K562 (cell line): ENCODE results near the gene ZNF138. TPM values are rescaled to one million over a fixed set of nuclear protein-coding genes. Genes with fewer than 3 reads are reported as not detected.

ENCODE experiments used
- BMI1 ChIP-seq: fragments of 150-350 bp; IDR thresholded peaks from 2 replicates; pipeline ENCODE4 v1.6.1; 2014; ENCODE audit warnings: low read length
- CSDE1 ChIP-seq, 2 experiments: fragments of 450-650 bp; IDR thresholded peaks; 2 replicates each; pipeline ENCODE4 v1.6.1; 2016; ENCODE audit warnings: mild to moderate bottlenecking in 1 of 2
- ILF3 ChIP-seq: fragments of 450-650 bp; IDR thresholded peaks from 2 replicates; pipeline ENCODE4 v1.6.1; 2018; ENCODE audit warnings: antibody characterized with exemption, mild to moderate bottlenecking, moderate library complexity, borderline replicate concordance
- MAFG ChIP-seq: fragments of 450-650 bp; conservative IDR thresholded peaks from 2 replicates; pipeline ENCODE4 v1.6.1; 2016; ENCODE audit warnings: missing genetic modification characterization, missing compliant biosample characterization
- MTA3 ChIP-seq: fragments of 450-650 bp; formaldehyde crosslinking; IDR thresholded peaks from 2 replicates; pipeline ENCODE4 v1.6.1; 2017; ENCODE audit warnings: mild to moderate bottlenecking, borderline replicate concordance
- PURB ChIP-seq: sonication (generic); formaldehyde crosslinking; IDR thresholded peaks from 2 replicates; pipeline ENCODE4 v1.9.0; 2021; ENCODE audit warnings: low read depth, mild to moderate bottlenecking, missing genetic modification reagents
- RUNX1 ChIP-seq: sonication (generic); IDR thresholded peaks from 2 replicates; pipeline ENCODE4 v1.6.1; 2016; ENCODE audit warnings: antibody characterized with exemption, low read depth
- SIN3A ChIP-seq, 2 experiments: fragments of 150-350 bp in 1 of 2; IDR thresholded peaks; 2 replicates each; pipeline ENCODE4 v1.6.1; 2011 to 2016; ENCODE audit warnings: borderline replicate concordance in 2 of 2, low read depth in 2 of 2, low read length in 2 of 2, mild to moderate bottlenecking in 2 of 2, moderate library complexity in 2 of 2; ENCODE audit not compliant: control insufficient read depth in 1 of 2
- SMARCA4 ChIP-seq: fragments of 450-650 bp; IDR thresholded peaks from 2 replicates; pipeline ENCODE4 v1.6.1; 2016
- STAT5B ChIP-seq: fragments of 250-450 bp; sonication (Bioruptor Pico); IDR thresholded peaks from 2 replicates; pipeline ENCODE4 v1.8.0; 2021; ENCODE audit warnings: mild to moderate bottlenecking, inconsistent platforms
- ZNF124 ChIP-seq: sonication (generic); formaldehyde crosslinking; IDR thresholded peaks from 2 replicates; pipeline ENCODE4 v1.8.1; 2022; ENCODE audit warnings: missing genetic modification reagents
- ZNF212 ChIP-seq: fragments of 450-650 bp; formaldehyde crosslinking; IDR thresholded peaks from 2 replicates; pipeline ENCODE4 v1.4.0; 2020; ENCODE audit warnings: mild to moderate bottlenecking
- ZNF232 ChIP-seq: sonication (generic); formaldehyde crosslinking; IDR thresholded peaks from 2 replicates; pipeline ENCODE4 v1.8.0; 2022; ENCODE audit warnings: mild to moderate bottlenecking, missing genetic modification reagents
- ZNF274 ChIP-seq: IDR thresholded peaks from 2 replicates; pipeline ENCODE4 v1.6.1; 2011; ENCODE audit warnings: low read depth, mild to moderate bottlenecking, low read length, moderate library complexity, borderline replicate concordance
- polyA plus RNA-seq, 8 experiments: library from polyadenylated mRNA; depleted of rRNA in 4 of 8; stranded (reverse) in 5 of 8; unstranded in 3 of 8; fragments of >200 nt; fragmentation: Nextera tagmentation in 2 of 8; fragmentation: Illumina TruSeq in 1 of 8; extraction: Ambion mirVana in 2 of 8; extraction: Trizol in 1 of 8; gene quantifications; 2 replicates each; pipeline versions ENCODE4 v1.2.1 to v1.2.3, GENCODE V29; 2011 to 2014; ENCODE audit warnings: inconsistent platforms in 1 of 8, missing spikeins in 1 of 8
- total RNA-seq, 7 experiments: library from RNA; depleted of rRNA in 6 of 7; stranded (reverse); fragments of >200 nt in 6 of 7; fragmentation: Illumina TruSeq in 2 of 7; extraction: Trizol in 2 of 7; gene quantifications; 2 replicates each; pipeline versions ENCODE4 v1.2.1 to v1.2.3, GENCODE V29; 2011 to 2021; ENCODE audit warnings: low replicate concordance in 1 of 7
- TF ChIP-seq, protein P1 (sequence below): sonication (generic); formaldehyde crosslinking; IDR thresholded peaks from 2 replicates; pipeline ENCODE4 v1.8.0; 2022; ENCODE audit warnings: missing genetic modification reagents, mild to moderate bottlenecking, borderline replicate concordance
- TF ChIP-seq, protein P2 (sequence below): IDR thresholded peaks from 3 replicates; pipeline ENCODE4 v1.6.1; 2011; ENCODE audit warnings: borderline replicate concordance, mild to moderate bottlenecking; ENCODE audit not compliant: insufficient read length, insufficient read depth
- TF ChIP-seq, protein P3 (sequence below): conservative IDR thresholded peaks from 2 replicates; pipeline ENCODE4 v1.6.1; 2011; ENCODE audit warnings: low read depth, mild to moderate bottlenecking, low read length; ENCODE audit not compliant: control insufficient read depth
- TF ChIP-seq, protein P4 (sequence below): fragments of 450-650 bp; IDR thresholded peaks from 2 replicates; pipeline ENCODE4 v1.6.1; 2016; ENCODE audit warnings: borderline replicate concordance

Gene ZNF138
- total and polyA plus RNA-seq, 9 of the 15 experiments (the other 6 are each of a cell fraction or from before 2014, with no cell fraction given), result 14.6 to 34.9 (median 22.6) TPM

DNA sequence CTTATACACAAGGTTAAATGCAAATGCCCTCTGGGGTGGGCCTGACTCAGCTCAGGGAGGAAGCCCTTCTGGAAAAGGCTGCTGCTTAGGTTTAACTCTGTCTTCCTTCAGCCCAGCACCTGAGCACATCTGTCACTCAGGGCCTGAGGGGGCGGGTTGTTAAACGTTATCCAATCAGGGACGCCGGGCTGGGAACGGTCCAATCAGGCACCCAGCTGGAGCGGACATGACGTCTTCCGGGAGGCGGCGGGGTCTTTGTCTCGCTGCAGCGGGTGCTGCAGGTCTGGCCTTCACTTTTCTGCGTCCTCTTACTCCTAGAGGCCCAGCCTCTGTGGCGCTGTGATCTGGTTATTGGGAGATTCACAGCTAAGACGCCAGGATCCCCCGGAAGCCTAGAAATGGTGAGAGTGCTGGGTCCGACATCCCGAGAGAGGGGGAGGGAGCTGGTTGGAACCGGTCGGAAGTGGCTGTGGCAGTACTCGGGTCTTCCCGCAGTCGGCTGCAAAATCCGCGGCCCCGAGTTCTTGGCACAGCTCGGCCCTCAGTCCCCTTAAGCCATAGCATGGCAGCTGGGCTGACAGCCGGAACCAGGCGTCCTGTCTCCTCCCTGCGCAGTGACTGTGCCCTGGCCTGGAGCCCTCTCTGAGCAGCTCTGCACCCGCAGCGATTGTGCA is at the start of gene ZNF138 (continued):
- TF ChIP-seq BMI1 (no peak), PURB (CRISPR knock-in tag) (no peak), MTA3 (peak; percentile 76), SMARCA4 (0 out of 2 replicates have a peak, but pooled peaks have one; percentile 9), ZNF232 (CRISPR knock-in tag) (no peak), CSDE1 (IDR thresholded peaks at IDR 0.05) (no peak), SIN3A (IDR thresholded peaks at IDR 0.05; ENCODE audit: borderline replicate concordance in 2 of 2, control insufficient read depth in 1 of 2, low read depth in 2 of 2, low read length in 2 of 2) (peak; percentile 53 to 82; a peak in 2 of 4 replicates), ZNF124 (CRISPR knock-in tag) (no peak), RUNX1 (no peak), ZNF274 (no peak), ILF3 (no peak), ZNF212 (CRISPR knock-in tag) (no peak), STAT5B (CRISPR knock-in tag) (no peak), MAFG (tag) (no peak)
- TF ChIP-seq, protein P1, sequence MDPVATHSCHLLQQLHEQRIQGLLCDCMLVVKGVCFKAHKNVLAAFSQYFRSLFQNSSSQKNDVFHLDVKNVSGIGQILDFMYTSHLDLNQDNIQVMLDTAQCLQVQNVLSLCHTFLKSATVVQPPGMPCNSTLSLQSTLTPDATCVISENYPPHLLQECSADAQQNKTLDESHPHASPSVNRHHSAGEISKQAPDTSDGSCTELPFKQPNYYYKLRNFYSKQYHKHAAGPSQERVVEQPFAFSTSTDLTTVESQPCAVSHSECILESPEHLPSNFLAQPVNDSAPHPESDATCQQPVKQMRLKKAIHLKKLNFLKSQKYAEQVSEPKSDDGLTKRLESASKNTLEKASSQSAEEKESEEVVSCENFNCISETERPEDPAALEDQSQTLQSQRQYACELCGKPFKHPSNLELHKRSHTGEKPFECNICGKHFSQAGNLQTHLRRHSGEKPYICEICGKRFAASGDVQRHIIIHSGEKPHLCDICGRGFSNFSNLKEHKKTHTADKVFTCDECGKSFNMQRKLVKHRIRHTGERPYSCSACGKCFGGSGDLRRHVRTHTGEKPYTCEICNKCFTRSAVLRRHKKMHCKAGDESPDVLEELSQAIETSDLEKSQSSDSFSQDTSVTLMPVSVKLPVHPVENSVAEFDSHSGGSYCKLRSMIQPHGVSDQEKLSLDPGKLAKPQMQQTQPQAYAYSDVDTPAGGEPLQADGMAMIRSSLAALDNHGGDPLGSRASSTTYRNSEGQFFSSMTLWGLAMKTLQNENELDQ, result no peak
- TF ChIP-seq, protein P2, sequence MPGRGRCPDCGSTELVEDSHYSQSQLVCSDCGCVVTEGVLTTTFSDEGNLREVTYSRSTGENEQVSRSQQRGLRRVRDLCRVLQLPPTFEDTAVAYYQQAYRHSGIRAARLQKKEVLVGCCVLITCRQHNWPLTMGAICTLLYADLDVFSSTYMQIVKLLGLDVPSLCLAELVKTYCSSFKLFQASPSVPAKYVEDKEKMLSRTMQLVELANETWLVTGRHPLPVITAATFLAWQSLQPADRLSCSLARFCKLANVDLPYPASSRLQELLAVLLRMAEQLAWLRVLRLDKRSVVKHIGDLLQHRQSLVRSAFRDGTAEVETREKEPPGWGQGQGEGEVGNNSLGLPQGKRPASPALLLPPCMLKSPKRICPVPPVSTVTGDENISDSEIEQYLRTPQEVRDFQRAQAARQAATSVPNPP, result no peak
- TF ChIP-seq, protein P3, sequence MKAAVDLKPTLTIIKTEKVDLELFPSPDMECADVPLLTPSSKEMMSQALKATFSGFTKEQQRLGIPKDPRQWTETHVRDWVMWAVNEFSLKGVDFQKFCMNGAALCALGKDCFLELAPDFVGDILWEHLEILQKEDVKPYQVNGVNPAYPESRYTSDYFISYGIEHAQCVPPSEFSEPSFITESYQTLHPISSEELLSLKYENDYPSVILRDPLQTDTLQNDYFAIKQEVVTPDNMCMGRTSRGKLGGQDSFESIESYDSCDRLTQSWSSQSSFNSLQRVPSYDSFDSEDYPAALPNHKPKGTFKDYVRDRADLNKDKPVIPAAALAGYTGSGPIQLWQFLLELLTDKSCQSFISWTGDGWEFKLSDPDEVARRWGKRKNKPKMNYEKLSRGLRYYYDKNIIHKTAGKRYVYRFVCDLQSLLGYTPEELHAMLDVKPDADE, result 0 out of 2 replicates have a peak, but pooled peaks have one; percentile 36
- TF ChIP-seq, protein P4, sequence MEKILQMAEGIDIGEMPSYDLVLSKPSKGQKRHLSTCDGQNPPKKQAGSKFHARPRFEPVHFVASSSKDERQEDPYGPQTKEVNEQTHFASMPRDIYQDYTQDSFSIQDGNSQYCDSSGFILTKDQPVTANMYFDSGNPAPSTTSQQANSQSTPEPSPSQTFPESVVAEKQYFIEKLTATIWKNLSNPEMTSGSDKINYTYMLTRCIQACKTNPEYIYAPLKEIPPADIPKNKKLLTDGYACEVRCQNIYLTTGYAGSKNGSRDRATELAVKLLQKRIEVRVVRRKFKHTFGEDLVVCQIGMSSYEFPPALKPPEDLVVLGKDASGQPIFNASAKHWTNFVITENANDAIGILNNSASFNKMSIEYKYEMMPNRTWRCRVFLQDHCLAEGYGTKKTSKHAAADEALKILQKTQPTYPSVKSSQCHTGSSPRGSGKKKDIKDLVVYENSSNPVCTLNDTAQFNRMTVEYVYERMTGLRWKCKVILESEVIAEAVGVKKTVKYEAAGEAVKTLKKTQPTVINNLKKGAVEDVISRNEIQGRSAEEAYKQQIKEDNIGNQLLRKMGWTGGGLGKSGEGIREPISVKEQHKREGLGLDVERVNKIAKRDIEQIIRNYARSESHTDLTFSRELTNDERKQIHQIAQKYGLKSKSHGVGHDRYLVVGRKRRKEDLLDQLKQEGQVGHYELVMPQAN, result peak; percentile 43; the same call in 1 of the 2 replicates
